RWPE2 (cell line): Measurements from ENCODE around the gene SUFU.

Source experiments
- ATAC-seq: fragments of 200-7000 bp; cut with Tn5 transposase; 3 replicates; pipeline ENCODE4 v1.9.1; 2021; ENCODE audit warnings: low read depth
- DNase-seq: peaks from one replicate; pipeline ENCODE4 v3.0.0-alpha.2; 2020; ENCODE audit warnings: low spot score
- H3K27ac ChIP-seq: fragments of 450-650 bp; 2 replicates; pipeline ENCODE4 v1.5.1; 2017; ENCODE audit warnings: mild to moderate bottlenecking; ENCODE audit not compliant: poor library complexity, severe bottlenecking
- H3K27me3 ChIP-seq: fragments of 250-450 bp; sonication (Bioruptor Pico); 2 replicates; pipeline ENCODE4 v1.5.1; 2021; ENCODE audit warnings: mild to moderate bottlenecking, moderate library complexity; ENCODE audit not compliant: insufficient read depth, poor library complexity, severe bottlenecking
- H3K36me3 ChIP-seq: fragments of 250-450 bp; sonication (Bioruptor Pico); 2 replicates; pipeline ENCODE4 v1.5.1; 2020; ENCODE audit warnings: low read depth, mild to moderate bottlenecking, moderate library complexity
- H3K4me1 ChIP-seq: fragments of 250-450 bp; sonication (Bioruptor Pico); 2 replicates; pipeline ENCODE4 v1.5.1; 2021; ENCODE audit warnings: mild to moderate bottlenecking, moderate library complexity; ENCODE audit not compliant: insufficient read depth, poor library complexity, severe bottlenecking
- H3K4me3 ChIP-seq: fragments of 250-450 bp; sonication (Bioruptor Pico); 2 replicates; pipeline ENCODE4 v1.5.1; 2021; ENCODE audit warnings: mild to moderate bottlenecking, moderate library complexity; ENCODE audit not compliant: severe bottlenecking
- H3K9me3 ChIP-seq: fragments of 250-450 bp; sonication (Bioruptor Pico); 2 replicates; pipeline ENCODE4 v1.5.1; 2021; ENCODE audit warnings: mild to moderate bottlenecking, moderate library complexity; ENCODE audit not compliant: severe bottlenecking
- TF ChIP-seq, protein P1 (sequence below): fragments of 450-650 bp; IDR thresholded peaks from one replicate; pipeline ENCODE4 v1.5.1; 2017; ENCODE audit warnings: mild to moderate bottlenecking, moderate library complexity; ENCODE audit not compliant: poor library complexity, severe bottlenecking

The SUFU gene

GRCh38 chr10:102460836-102461186 lies 43.0 kb upstream of the SUFU start:
- Histone ChIP-seq H3K4me3 (peak overlapping the region; percentile 39), H3K27ac (no peak overlapping the region), H3K4me1 (peaks cover 8% of the 10 kb centered on the region), H3K27me3 (no peaks in the 10 kb centered on the region), H3K9me3 (no peaks in the 10 kb centered on the region), H3K36me3 (peaks cover under 1% of the 10 kb centered on the region; the same call in 1 of the 2 replicates)
- no peak for DNase-seq
- TF ChIP-seq, protein P1, sequence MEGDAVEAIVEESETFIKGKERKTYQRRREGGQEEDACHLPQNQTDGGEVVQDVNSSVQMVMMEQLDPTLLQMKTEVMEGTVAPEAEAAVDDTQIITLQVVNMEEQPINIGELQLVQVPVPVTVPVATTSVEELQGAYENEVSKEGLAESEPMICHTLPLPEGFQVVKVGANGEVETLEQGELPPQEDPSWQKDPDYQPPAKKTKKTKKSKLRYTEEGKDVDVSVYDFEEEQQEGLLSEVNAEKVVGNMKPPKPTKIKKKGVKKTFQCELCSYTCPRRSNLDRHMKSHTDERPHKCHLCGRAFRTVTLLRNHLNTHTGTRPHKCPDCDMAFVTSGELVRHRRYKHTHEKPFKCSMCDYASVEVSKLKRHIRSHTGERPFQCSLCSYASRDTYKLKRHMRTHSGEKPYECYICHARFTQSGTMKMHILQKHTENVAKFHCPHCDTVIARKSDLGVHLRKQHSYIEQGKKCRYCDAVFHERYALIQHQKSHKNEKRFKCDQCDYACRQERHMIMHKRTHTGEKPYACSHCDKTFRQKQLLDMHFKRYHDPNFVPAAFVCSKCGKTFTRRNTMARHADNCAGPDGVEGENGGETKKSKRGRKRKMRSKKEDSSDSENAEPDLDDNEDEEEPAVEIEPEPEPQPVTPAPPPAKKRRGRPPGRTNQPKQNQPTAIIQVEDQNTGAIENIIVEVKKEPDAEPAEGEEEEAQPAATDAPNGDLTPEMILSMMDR: no peak
- ATAC-seq: peak; percentile 9; the same call in 2 of the 3 replicates

DNA sequence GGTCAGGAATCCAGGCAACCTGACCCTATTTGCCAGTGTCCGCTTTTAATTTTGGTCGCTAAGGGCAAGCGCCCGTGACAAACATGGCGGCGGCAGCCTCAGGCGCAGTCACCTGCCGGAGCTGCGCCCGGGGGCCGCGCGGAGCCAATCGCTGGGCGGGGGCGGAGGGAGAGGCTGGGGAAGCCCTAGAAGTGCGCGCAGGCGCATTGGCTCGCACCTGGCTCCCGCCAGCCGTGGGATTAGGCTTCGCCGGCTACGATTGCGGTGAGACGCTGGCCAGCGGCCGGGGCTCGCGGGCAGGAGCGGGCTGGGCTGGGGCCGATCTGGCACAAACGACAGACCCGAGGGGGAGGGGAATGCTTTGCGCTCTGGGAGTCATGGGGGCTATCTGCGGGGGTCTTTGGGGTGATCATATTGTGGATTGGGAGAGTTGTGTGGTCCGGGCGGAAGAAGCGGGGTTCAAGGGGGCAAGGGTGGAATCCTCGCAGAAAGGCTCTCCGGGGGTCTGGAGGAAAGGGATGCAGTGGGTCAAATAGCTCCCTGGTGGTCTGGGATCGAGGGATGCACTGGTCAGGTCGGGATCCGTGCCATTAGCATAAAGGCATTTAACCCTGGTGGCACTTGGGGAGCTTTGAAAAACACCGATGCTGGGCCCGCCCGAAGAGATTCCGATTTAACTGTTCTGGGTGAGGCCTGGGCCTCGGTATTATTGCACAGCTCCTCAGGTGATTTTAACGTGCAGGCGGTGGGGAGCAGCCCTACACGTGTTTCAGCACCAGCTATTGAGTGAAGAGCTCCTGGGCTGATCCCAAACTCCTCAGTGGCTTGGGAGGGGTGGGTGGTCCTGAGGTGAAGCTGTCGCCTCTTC lies 42.4 kb upstream of the SUFU start:
- no peaks in the 10 kb centered on the region for H3K9me3 ChIP-seq
- TF ChIP-seq, protein P1: no peak
- peak; percentile 92 for DNase-seq
- peak overlapping the region; percentile 39 for H3K4me3 ChIP-seq
- H3K27ac ChIP-seq: no peak overlapping the region
- no peaks in the 10 kb centered on the region for H3K36me3 ChIP-seq
- ATAC-seq: peak; percentile 94
- peaks cover 4% of the 10 kb centered on the region for H3K4me1 ChIP-seq
- H3K27me3 ChIP-seq: no peaks in the 10 kb centered on the region

GRCh38 chr10:102462512-102463054 lies 41.2 kb upstream of the SUFU start:
- no peak for DNase-seq

GRCh38 chr10:102463983-102464382 lies 39.8 kb upstream of the SUFU start:
- Histone ChIP-seq H3K4me3 (no peak overlapping the region), H3K9me3 (no peaks in the 10 kb centered on the region), H3K4me1 (peaks cover 3% of the 10 kb centered on the region), H3K27me3 (no peaks in the 10 kb centered on the region), H3K36me3 (no peaks in the 10 kb centered on the region), H3K27ac (no peak overlapping the region)
- no peak for ATAC-seq
- TF ChIP-seq, protein P1: no peak
- DNase-seq: no peak

More at GRCh38 chr10:102462512-102463054, 41.2 kb upstream of the SUFU start:
- TF ChIP-seq, protein P1: no peak
- no peaks in the 10 kb centered on the region for H3K27me3 ChIP-seq
- no peaks in the 10 kb centered on the region for H3K36me3 ChIP-seq
- no peaks in the 10 kb centered on the region for H3K9me3 ChIP-seq
- peaks cover 3% of the 10 kb centered on the region for H3K4me1 ChIP-seq
- no peak overlapping the region for H3K27ac ChIP-seq
- ATAC-seq: no peak
- no peak overlapping the region for H3K4me3 ChIP-seq

GRCh38 chr10:102465466-102465865 lies 38.3 kb upstream of the SUFU start:
- TF ChIP-seq, protein P1: no peak
- H3K9me3 ChIP-seq: no peaks in the 10 kb centered on the region
- DNase-seq: no peak
- ATAC-seq: no peak
- no peaks in the 10 kb centered on the region for H3K27me3 ChIP-seq
- H3K4me3 ChIP-seq: no peak overlapping the region
- H3K4me1 ChIP-seq: peaks cover 3% of the 10 kb centered on the region
- no peak overlapping the region for H3K27ac ChIP-seq
- no peaks in the 10 kb centered on the region for H3K36me3 ChIP-seq
